HCT116 (cell line): Measurements from ENCODE around the gene BCAR3. TPM values are rescaled to one million over a fixed set of nuclear protein-coding genes. Genes with fewer than 3 reads are reported as not detected.

Source experiments
- ATAC-seq: fragments of 200-7000 bp; cut with Tn5 transposase; 2 replicates; pipeline ENCODE4 v1.9.1; 2020; ENCODE audit warnings: mild to moderate bottlenecking, moderate library complexity
- BruUV-seq: library from RNA; stranded (reverse); fragments of 400-500 nt; replicated peaks from 2 replicates; lab custom pipeline; 2021; lab: Mats Ljungman, UMichigan
- CTCF ChIA-PET: fragments of 300-600 bp; sonication (Branson Sonifier 250); formaldehyde crosslinking; loops from one replicate; lab custom pipeline; 2021; ENCODE audit warnings: antibody characterized with exemption; lab: Charles Lee
- POLR2A ChIA-PET: fragments of 300-600, 350-600 bp; sonication (Branson Sonifier 250); formaldehyde crosslinking; loops from one replicate; lab custom pipeline; 2021; ENCODE audit warnings: antibody characterized with exemption; lab: Charles Lee
- RAD21 ChIA-PET, 2 experiments: fragments of 300-600 bp; sonication (Branson Sonifier 250); formaldehyde crosslinking; loops; one replicate each; lab custom pipeline; 2023; ENCODE audit warnings: low total read pairs in 2 of 2; ENCODE audit not compliant: uncharacterized antibody in 2 of 2, unreplicated experiment in 2 of 2, low non-redundant PET in 1 of 2; lab: Charles Lee
- DNase-seq: peaks from one replicate; pipeline ENCODE4 v3.0.0-alpha.2; 2010; ENCODE audit warnings: low read depth, low spot score
- H2AFZ ChIP-seq: fragments of 200-600 bp; shearing (Covaris generic), sonication (generic); 2 replicates; pipeline ENCODE4 v1.6.1; 2017; ENCODE audit warnings: low read depth, mixed run types, mixed read lengths, antibody characterized with exemption, low read length; ENCODE audit not compliant: poor library complexity, severe bottlenecking
- H3K27ac ChIP-seq: 2 replicates; pipeline ENCODE4 v1.5.1; 2012; ENCODE audit warnings: low read depth, low read length
- H3K27me3 ChIP-seq: fragments of 200-600 bp; sonication (generic); 2 replicates; pipeline ENCODE4 v1.6.1; 2016; ENCODE audit warnings: mixed run types, low read length, mixed read lengths; ENCODE audit not compliant: insufficient read depth
- H3K36me3 ChIP-seq, 2 experiments: fragments of 200-500 bp in 1 of 2; fragments of 200-600 bp in 1 of 2; sonication (Bioruptor generic) in 1 of 2; sonication (generic) in 1 of 2; 2 replicates each; pipeline versions ENCODE4 v1.5.1 to v1.6.1; 2014 to 2016; ENCODE audit warnings: low read length in 2 of 2, inconsistent platforms in 1 of 2, mixed read lengths in 1 of 2, mixed run types in 1 of 2; ENCODE audit not compliant: insufficient read depth in 2 of 2, control insufficient read depth in 1 of 2
- H3K4me1 ChIP-seq, 2 experiments: fragments of 200-600 bp in 1 of 2; sonication (generic) in 1 of 2; 2 replicates each; pipeline versions ENCODE4 v1.5.1 to v1.6.1; 2012 to 2017; ENCODE audit warnings: low read length in 2 of 2, inconsistent platforms in 1 of 2, mild to moderate bottlenecking in 1 of 2, mixed read lengths in 1 of 2, mixed run types in 1 of 2, moderate library complexity in 1 of 2; ENCODE audit not compliant: insufficient read depth in 2 of 2, control insufficient read depth in 1 of 2
- H3K4me2 ChIP-seq: fragments of 200-600 bp; sonication (generic); 2 replicates; pipeline ENCODE4 v1.6.1; 2017; ENCODE audit warnings: mixed run types, low read length, mixed read lengths
- H3K4me3 ChIP-seq, 2 experiments: fragments of 200-600 bp in 1 of 2; sonication (generic) in 1 of 2; replicated peaks in 1 of 2; 2 replicates each; pipeline ENCODE4 v1.5.1; 2011 to 2016; ENCODE audit warnings: low read length in 2 of 2, control low read depth in 1 of 2, low read depth in 1 of 2, mild to moderate bottlenecking in 1 of 2, mixed read lengths in 1 of 2, mixed run types in 1 of 2
- H3K79me2 ChIP-seq: fragments of 200-600 bp; sonication (generic); 2 replicates; pipeline ENCODE4 v1.6.1; 2017; ENCODE audit warnings: mild to moderate bottlenecking, mixed run types, low read length, moderate library complexity, mixed read lengths; ENCODE audit not compliant: insufficient read depth
- H3K9ac ChIP-seq: fragments of 200-600 bp; sonication (generic); 2 replicates; pipeline ENCODE4 v1.6.1; 2016; ENCODE audit warnings: low read length, mixed read lengths
- H3K9me2 ChIP-seq: fragments of 200-600 bp; sonication (generic), shearing (Covaris generic); 2 replicates; pipeline ENCODE4 v1.6.1; 2017; ENCODE audit warnings: mixed run types, mild to moderate bottlenecking, moderate library complexity; ENCODE audit not compliant: insufficient read depth
- H3K9me3 ChIP-seq, 2 experiments: fragments of 200-500 bp in 1 of 2; fragments of 200-600 bp in 1 of 2; sonication (Bioruptor generic) in 1 of 2; sonication (generic) in 1 of 2; 2 replicates each; pipeline ENCODE4 v1.6.1; 2014 to 2017; ENCODE audit warnings: low read length in 2 of 2, mixed read lengths in 2 of 2, inconsistent platforms in 1 of 2, low read depth in 1 of 2, mild to moderate bottlenecking in 1 of 2, mixed run types in 1 of 2, moderate library complexity in 1 of 2; ENCODE audit not compliant: control insufficient read depth in 1 of 2, insufficient read depth in 1 of 2
- H4K20me1 ChIP-seq: fragments of 200-600 bp; sonication (generic), shearing (Covaris generic); 2 replicates; pipeline ENCODE4 v1.6.1; 2017; ENCODE audit warnings: mixed run types, mild to moderate bottlenecking, moderate library complexity; ENCODE audit not compliant: insufficient read depth
- CEBPB ChIP-seq: IDR thresholded peaks from 2 replicates; pipeline ENCODE4 v1.6.1; 2012; ENCODE audit warnings: low read depth
- CTCF ChIP-seq, 3 experiments: fragments of 200-600 bp in 1 of 3; sonication (generic) in 1 of 3; IDR thresholded peaks in 2 of 3; conservative IDR thresholded peaks in 1 of 3; 2 replicates each; pipeline ENCODE4 v1.5.1; 2012 to 2017; ENCODE audit warnings: low read depth in 2 of 3, low read length in 2 of 3, antibody characterized with exemption in 1 of 3, borderline replicate concordance in 1 of 3, control low read depth in 1 of 3, mild to moderate bottlenecking in 1 of 3, mixed read lengths in 1 of 3, mixed run types in 1 of 3, moderate library complexity in 1 of 3; ENCODE audit not compliant: insufficient read depth in 1 of 3
- RAD21 ChIP-seq: IDR thresholded peaks from 2 replicates; pipeline ENCODE4 v1.6.1; 2012; ENCODE audit warnings: low read depth, mild to moderate bottlenecking
- ZBTB33 ChIP-seq: IDR thresholded peaks from 2 replicates; pipeline ENCODE4 v1.6.1; 2011; ENCODE audit warnings: mild to moderate bottlenecking, low read length, moderate library complexity; ENCODE audit not compliant: insufficient replicate concordance; ENCODE audit errors: extremely low read depth
- ZFX ChIP-seq: fragments of 450-650 bp; IDR thresholded peaks from 2 replicates; pipeline ENCODE4 v1.6.1; 2017
- ZNF274 ChIP-seq: fragments of 200-500 bp; sonication (Bioruptor generic); IDR thresholded peaks from 2 replicates; pipeline ENCODE4 v1.6.1; 2014; ENCODE audit warnings: mild to moderate bottlenecking, low read depth, low read length, inconsistent platforms
- intact Hi-C: fragments of 100-400 bp; cut with micrococcal nuclease; formaldehyde crosslinking; loops from 2 replicates; pipeline ENCODE4 v1.10.0; 2022
- total RNA-seq: library from RNA; stranded (reverse); gene quantifications from one replicate; pipeline ENCODE4 v1.2.1, GENCODE V29; 2021; ENCODE audit not compliant: unreplicated experiment

BCAR3 gene
- total RNA-seq, 1 experiment from 2014 or later, result 24.5 TPM

GRCh38 chr1:93628681-93629080 is 53.0 kb downstream of the BCAR3 start:
- CTCF ChIA-PET, result interaction anchor here (0.8 to 6.7 kb wide), 14 partner anchors 9 to 324 kb away, joined by 3 to 208 read pairs (median 8); partner anchors contain the start of gene BCAR3
- Histone ChIP-seq H3K4me1 (peaks cover 5 to 76% of the 10 kb centered on the region in 2 experiments), H3K27ac (no peak overlapping the region)

More at GRCh38 chr1:93628681-93629080, 53.0 kb downstream of the BCAR3 start:
- TF ChIP-seq RAD21 (no peak), CEBPB (no peak), ZNF274 (no peak), CTCF (IDR thresholded peaks at IDR 0.05 in 2 of 3, conservative IDR thresholded peaks at IDR 0.05 in 1 of 3; ENCODE audit: borderline replicate concordance in 1 of 3, insufficient read depth in 1 of 3, low read depth in 2 of 3, low read length in 2 of 3) (no peak), ZFX (no peak), ZBTB33 (no peak)
- Histone ChIP-seq H3K36me3 (no peaks in the 10 kb centered on the region; a peak in 1 of 4 replicates), H3K79me2 (peaks cover 96% of the 10 kb centered on the region), H3K9ac (no peak overlapping the region), H3K27me3 (no peaks in the 10 kb centered on the region), H3K9me2 (no peaks in the 10 kb centered on the region), H4K20me1 (no peaks in the 10 kb centered on the region), H2AFZ (no peak overlapping the region), H3K4me2 (no peak overlapping the region), H3K9me3 (no peaks in the 10 kb centered on the region), H3K4me3 (no peak overlapping the region)
- no peak for ATAC-seq
- no peak for DNase-seq
- no TSS peak for BruUV-seq
- intact Hi-C loops, result loop anchor here (1.0 to 5.0 kb wide), 3 partner anchors 186 to 321 kb away; no protein-coding TSS in a partner anchor
- RAD21 ChIA-PET, result interaction anchor here (1.1 to 3.6 kb wide), 8 partner anchors 74 to 223 kb away, joined by 4 to 59 read pairs (median 6); no protein-coding TSS in a partner anchor
- POLR2A ChIA-PET, result no interaction called here
